Natural killer cell (primary cell): ENCODE data around the gene LYRM1. TPM values are rescaled to one million over a fixed set of nuclear protein-coding genes. Genes with fewer than 3 reads are reported as not detected.

Source experiments
- ATAC-seq, 3 donors: fragments of 150-1000 bp in 2 of 3; fragments of 200-7000 bp in 1 of 3; cut with Tn5 transposase; 1 replicate in 1 of 3; 2 replicates in 2 of 3; pipeline ENCODE4 v1.10.0; 2021; ENCODE audit warnings: mild to moderate bottlenecking in 2 of 3, moderate library complexity in 2 of 3
- DNase-seq, 2 donors: peaks; one replicate each; pipeline versions ENCODE4 v3.0.0 to v3.0.0-alpha.2; 2013 to 2021; ENCODE audit warnings: mixed read lengths in 1 of 2
- H3K27ac ChIP-seq: one replicate; pipeline ENCODE4 v1.5.1; 2013; ENCODE audit warnings: mild to moderate bottlenecking, low read length
- H3K27me3 ChIP-seq: one replicate; pipeline ENCODE4 v1.6.1; 2013; ENCODE audit warnings: low read length; ENCODE audit not compliant: control insufficient read depth, insufficient read depth
- H3K36me3 ChIP-seq: one replicate; pipeline ENCODE4 v1.6.1; 2013; ENCODE audit warnings: low read length; ENCODE audit not compliant: control insufficient read depth, insufficient read depth
- H3K4me1 ChIP-seq: one replicate; pipeline ENCODE4 v1.6.1; 2013; ENCODE audit warnings: low read length; ENCODE audit not compliant: control insufficient read depth, insufficient read depth
- H3K4me3 ChIP-seq: one replicate; pipeline ENCODE4 v1.5.1; 2013; ENCODE audit warnings: low read length
- H3K9me3 ChIP-seq: one replicate; pipeline ENCODE4 v1.6.1; 2013; ENCODE audit warnings: low read length; ENCODE audit not compliant: control insufficient read depth, insufficient read depth
- H3K27ac Mint-ChIP-seq, 2 donors: one replicate each; pipeline ENCODE4 v1.8.0; 2022; ENCODE audit warnings: mild to moderate bottlenecking in 2 of 2, mixed read lengths in 2 of 2, moderate library complexity in 1 of 2
- H3K27me3 Mint-ChIP-seq, 2 donors: one replicate each; pipeline ENCODE4 v1.8.0; 2022; ENCODE audit warnings: low read depth in 2 of 2, mixed read lengths in 2 of 2
- H3K36me3 Mint-ChIP-seq: one replicate; pipeline ENCODE4 v1.8.0; 2022; ENCODE audit warnings: mixed read lengths
- H3K4me1 Mint-ChIP-seq, 2 donors: one replicate each; pipeline ENCODE4 v1.8.0; 2022; ENCODE audit warnings: mixed read lengths in 2 of 2
- H3K4me3 Mint-ChIP-seq: one replicate; pipeline ENCODE4 v1.8.0; 2022; ENCODE audit warnings: mild to moderate bottlenecking, moderate library complexity, mixed read lengths
- H3K9me3 Mint-ChIP-seq, 2 donors: one replicate each; pipeline ENCODE4 v1.8.0; 2022; ENCODE audit warnings: mixed read lengths in 2 of 2
- CTCF ChIP-seq: fragments of 200-600 bp; IDR thresholded peaks from one replicate; pipeline ENCODE4 v1.8.0; 2022; ENCODE audit warnings: antibody characterized with exemption
- WGBS: methylation state at CpG from one replicate; pipeline ENCODE4 v1.1.7; 2013; ENCODE audit warnings: missing lambda C conversion rate; ENCODE audit not compliant: insufficient coverage; 5-methylcytosine and 5-hydroxymethylcytosine counted together
- intact Hi-C: fragments of 100-400 bp; cut with micrococcal nuclease; formaldehyde crosslinking; loops from one replicate; pipeline ENCODE4 v1.14.2; 2022
- total RNA-seq, 4 donors: library from RNA; stranded (reverse); fragments of 120-200 nt in 1 of 4; gene quantifications; one replicate each; pipeline versions ENCODE4 v1.2.3 to v1.2.4, GENCODE V29; 2013 to 2022

The LYRM1 gene
- total RNA-seq, 3 donors from 2014 or later (not counting 1 experiment from before 2014, with no cell fraction given), result 15.3 to 25.7 (median 17.2) TPM

- Mint-ChIP-seq H3K27ac (peak overlapping the region; percentile 92 to 96), H3K9me3 (no peaks in the 10 kb centered on the region), H3K27me3 (no peaks in the 10 kb centered on the region), H3K36me3 (no peaks in the 10 kb centered on the region), H3K4me3 (peak overlapping the region; percentile 94), H3K4me1 (peaks cover 73% of the 10 kb centered on the region in 2 donors)
- intact Hi-C loops, result loop anchor here (2.0 kb wide), 1 partner anchor 160 kb away; the partner anchor contains the start of gene THUMPD1
- Histone ChIP-seq H3K27me3 (no peaks in the 10 kb centered on the region), H3K36me3 (no peaks in the 10 kb centered on the region), H3K4me1 (peaks cover 33% of the 10 kb centered on the region), H3K4me3 (peak overlapping the region; percentile 74), H3K9me3 (no peaks in the 10 kb centered on the region), H3K27ac (peak overlapping the region; percentile 94)
- peak; percentile 3 to 5 (median 4) for ATAC-seq
- 0% methylated on average over 20 of the region's 20 CpGs for WGBS
- no peak for TF ChIP-seq CTCF
- peak in 1 of 2 donors; percentile 54 for DNase-seq
Measured at GRCh38 chr16:20901068-20901435, 481 bp downstream of the LYRM1 start.

GRCh38 chr16:20901436-20902112 lies 1.0 kb downstream of the LYRM1 start:
- intact Hi-C loops, result loop anchor here (2.0 kb wide), 1 partner anchor 161 kb away; the partner anchor contains the start of gene THUMPD1
- no peaks in the 10 kb centered on the region for H3K27me3 ChIP-seq
- Mint-ChIP-seq H3K27ac (peak overlapping the region; percentile 92 to 96), H3K27me3 (no peaks in the 10 kb centered on the region), H3K4me1 (peaks cover 74 to 75% of the 10 kb centered on the region in 2 donors), H3K4me3 (peak overlapping the region; percentile 94), H3K36me3 (no peaks in the 10 kb centered on the region), H3K9me3 (no peaks in the 10 kb centered on the region)
- H3K27ac ChIP-seq, result peak overlapping the region; percentile 94
- peaks cover 33% of the 10 kb centered on the region for H3K4me1 ChIP-seq
- peak in 1 of 2 donors; percentile 36 for DNase-seq
- 55% methylated on average over 27 of the region's 27 CpGs for WGBS
- TF ChIP-seq CTCF, result no peak
- H3K9me3 ChIP-seq, result no peaks in the 10 kb centered on the region
- H3K4me3 ChIP-seq, result peak overlapping the region; percentile 74
- ATAC-seq, result peak in 1 of 3 donors; percentile 5
- H3K36me3 ChIP-seq, result peaks cover 2% of the 10 kb centered on the region

DNA sequence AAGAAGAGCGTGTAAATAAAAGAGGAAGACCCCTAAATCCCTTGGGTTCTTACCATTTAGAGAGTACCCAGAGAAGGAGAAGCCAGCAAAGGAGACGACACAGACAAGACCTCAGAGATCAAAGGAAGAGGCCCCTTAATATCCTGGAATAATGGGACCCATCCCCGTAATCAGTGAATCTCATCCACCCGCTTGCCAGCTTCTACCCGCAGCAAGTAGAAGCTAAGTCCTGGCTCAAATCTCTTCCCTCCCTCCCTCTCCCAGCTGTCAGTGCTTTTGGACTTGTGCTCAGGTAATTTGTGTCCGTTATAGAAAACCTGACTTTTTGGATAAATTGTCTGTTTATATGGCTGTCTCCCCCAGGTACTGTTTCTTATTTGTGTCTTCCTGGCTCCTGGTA lies 1.9 kb downstream of the LYRM1 start:
- DNase-seq (no peak), ATAC-seq (no peak)
- intact Hi-C loops, result no loop called here
- Histone ChIP-seq H3K4me3 (no peak overlapping the region), H3K27me3 (no peaks in the 10 kb centered on the region), H3K4me1 (peaks cover 33% of the 10 kb centered on the region), H3K36me3 (peaks cover 2% of the 10 kb centered on the region), H3K9me3 (no peaks in the 10 kb centered on the region), H3K27ac (no peak overlapping the region)
- Mint-ChIP-seq H3K27ac (peak overlapping the region; percentile 92 to 96), H3K27me3 (no peaks in the 10 kb centered on the region), H3K9me3 (no peaks in the 10 kb centered on the region), H3K4me3 (peak overlapping the region; percentile 94), H3K4me1 (peaks cover 72 to 75% of the 10 kb centered on the region in 2 donors), H3K36me3 (no peaks in the 10 kb centered on the region)
- TF ChIP-seq CTCF, result no peak
- 94% methylated on average over 6 of the region's 6 CpGs for WGBS
